HG03159 (cell line): Measurements from ENCODE around the gene L3MBTL4.

Experiments
- ATAC-seq: cut with Tn5 transposase; IDR thresholded peaks from one replicate; pipeline ENCODE4 v1.9.1; 2021; ENCODE audit warnings: mild to moderate bottlenecking, moderate library complexity; ENCODE audit not compliant: unreplicated experiment

The L3MBTL4 gene

DNA sequence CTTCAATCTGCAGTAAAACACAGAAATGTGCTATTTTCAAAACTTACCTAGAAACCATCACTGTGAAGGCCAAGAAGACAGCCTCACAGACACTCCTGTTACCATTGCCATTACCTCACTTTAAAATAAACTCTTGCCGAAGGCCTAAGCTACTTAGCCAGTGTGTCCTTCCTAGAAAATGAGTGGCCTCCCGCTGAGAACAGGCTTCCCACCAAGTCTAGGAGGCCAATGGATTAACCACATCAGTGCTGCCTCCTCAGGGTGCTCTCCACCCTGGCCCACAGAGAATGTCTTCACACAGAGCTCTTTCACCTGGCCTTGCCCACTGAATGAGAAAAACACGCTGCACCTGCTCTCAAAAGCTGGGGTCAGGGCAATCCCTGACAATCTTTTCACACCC lies 47.5 kb downstream of the L3MBTL4 start:
- ATAC-seq = no peak

- ATAC-seq = no peak
These were observed 47.9 kb downstream of the L3MBTL4 start for GRCh38 chr18:6366776-6367175.

GRCh38 chr18:6365385-6365784 lies 49.3 kb downstream of the L3MBTL4 start:
- ATAC-seq = no peak

DNA sequence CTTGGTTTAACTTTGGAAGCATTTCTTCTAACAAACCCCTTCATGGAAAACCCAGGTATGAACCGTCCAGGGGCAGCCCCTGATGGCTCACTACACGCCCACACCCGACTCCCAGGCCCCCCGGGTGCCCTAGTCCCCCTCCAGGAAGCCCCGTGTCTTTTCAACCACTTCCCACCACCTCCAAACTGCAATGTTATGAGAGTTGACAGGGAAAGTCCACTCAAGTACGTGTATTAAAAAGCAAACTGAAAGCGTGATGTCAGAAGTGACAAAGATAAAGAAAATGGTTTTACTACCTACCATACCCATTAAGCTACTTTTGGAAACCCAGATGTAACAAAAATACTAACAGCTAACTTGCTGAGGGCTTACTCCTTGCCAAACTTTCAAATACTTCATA lies 51.5 kb downstream of the L3MBTL4 start:
- ATAC-seq = peak; percentile 61

- ATAC-seq = no peak
These were observed 52.1 kb downstream of the L3MBTL4 start for GRCh38 chr18:6362559-6363129.

DNA sequence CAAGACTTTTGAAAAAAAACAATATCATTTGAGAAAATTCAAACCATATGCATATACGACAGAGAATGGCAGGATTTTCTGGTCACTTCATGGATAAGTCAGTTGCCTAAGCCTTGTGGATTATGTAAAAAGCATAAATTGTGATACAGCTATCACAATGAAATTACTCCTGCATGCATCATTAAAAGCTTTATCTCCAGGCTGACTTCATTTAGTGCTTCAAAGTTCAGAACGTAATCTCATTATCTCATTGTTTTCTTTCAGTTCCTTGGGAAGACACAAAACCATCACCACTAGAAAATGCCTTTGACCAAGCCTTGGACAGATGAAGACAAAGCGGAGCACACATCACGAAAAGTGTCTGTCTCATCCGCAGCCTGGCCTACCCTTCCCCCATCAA lies 57.0 kb downstream of the L3MBTL4 start:
- ATAC-seq = no peak

DNA sequence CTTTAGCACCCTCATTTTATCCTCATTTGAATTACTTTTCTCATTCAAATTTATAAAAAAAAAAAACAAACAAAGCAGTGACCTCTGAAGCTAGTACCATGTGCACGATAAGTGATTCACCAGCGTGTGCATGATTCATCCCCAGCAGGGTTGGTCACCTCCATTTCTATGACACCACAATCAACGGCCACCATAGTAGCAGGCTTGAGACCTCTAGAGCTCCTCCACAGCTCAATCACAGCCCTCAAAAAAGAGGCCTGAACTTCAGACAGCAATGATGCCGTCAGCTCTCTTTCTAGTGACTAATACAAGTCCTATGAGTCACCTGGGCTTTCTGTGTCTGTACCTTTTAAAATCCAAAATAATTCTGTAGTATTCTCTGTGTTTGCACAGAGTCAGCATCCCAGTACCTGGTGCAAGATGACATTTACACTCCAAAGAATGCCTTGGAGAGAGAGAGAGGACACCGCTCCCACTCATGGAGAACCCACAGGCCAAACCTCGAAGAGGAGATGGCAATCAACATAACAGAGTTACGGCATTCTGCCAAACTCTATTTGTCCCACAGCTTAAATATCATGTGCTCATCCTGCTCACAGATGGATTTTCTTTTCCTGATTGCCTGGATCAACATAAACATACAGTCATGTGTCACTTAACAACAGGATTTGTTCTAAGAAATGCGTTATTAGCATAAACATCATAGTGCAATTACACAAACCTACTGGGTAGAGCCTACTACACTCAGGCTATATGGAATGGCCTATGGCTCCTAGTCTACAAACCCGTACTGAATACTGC lies 58.7 kb downstream of the L3MBTL4 start:
- ATAC-seq = peak; percentile 48

DNA sequence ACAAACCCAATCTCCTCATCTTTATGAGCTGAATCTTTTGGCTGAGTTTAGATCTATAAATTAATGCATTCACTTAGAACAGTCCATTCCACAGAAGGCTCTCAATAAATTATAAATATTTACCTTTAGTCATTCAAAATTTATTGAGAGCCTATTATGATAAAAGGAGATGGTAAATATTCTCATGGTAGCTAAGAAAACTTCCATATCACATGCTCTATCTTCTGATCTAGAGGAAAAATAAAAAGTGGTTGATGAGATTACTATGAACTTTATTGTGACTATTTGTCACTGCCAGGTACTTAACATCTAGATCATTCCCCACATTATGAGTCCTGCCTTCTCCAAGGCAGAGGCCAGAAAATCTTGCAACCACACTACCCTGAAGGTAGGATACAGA lies 62.4 kb downstream of the L3MBTL4 start:
- no peak for ATAC-seq

- no peak for ATAC-seq
These were observed 71.7 kb downstream of the L3MBTL4 start for GRCh38 chr18:6342990-6343389.

GRCh38 chr18:6341709-6342108 lies 73.0 kb downstream of the L3MBTL4 start:
- ATAC-seq = no peak

GRCh38 chr18:6341303-6341702 lies 73.4 kb downstream of the L3MBTL4 start:
- ATAC-seq = no peak

- no peak for ATAC-seq
These were observed 74.6 kb downstream of the L3MBTL4 start for GRCh38 chr18:6340121-6340520.

GRCh38 chr18:6336239-6336638 lies 78.5 kb downstream of the L3MBTL4 start:
- no peak for ATAC-seq

GRCh38 chr18:6333981-6334380 lies 80.7 kb downstream of the L3MBTL4 start:
- no peak for ATAC-seq

- no peak for ATAC-seq
These were observed 82.8 kb downstream of the L3MBTL4 start for GRCh38 chr18:6331872-6332271.

- ATAC-seq = no peak
These were observed 83.9 kb downstream of the L3MBTL4 start for GRCh38 chr18:6330786-6331185.

DNA sequence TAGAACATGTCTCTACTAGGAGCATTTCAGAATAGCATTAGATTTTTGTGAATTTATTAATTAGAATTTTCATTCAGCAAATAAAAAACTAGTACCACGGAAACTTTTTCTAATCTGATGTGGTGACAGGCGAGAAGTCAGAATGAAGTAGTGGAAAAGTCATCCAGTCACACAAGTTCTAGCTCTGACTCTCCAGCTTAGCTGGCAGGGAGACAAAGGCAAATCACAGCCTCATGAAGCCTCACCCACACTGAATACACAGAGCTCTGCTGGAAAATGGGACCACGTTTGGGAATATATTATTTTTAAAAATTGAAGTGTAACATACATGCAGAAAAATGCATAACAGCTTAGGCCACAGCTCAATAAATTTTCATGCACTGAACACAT lies 86.1 kb downstream of the L3MBTL4 start:
- no peak for ATAC-seq

DNA sequence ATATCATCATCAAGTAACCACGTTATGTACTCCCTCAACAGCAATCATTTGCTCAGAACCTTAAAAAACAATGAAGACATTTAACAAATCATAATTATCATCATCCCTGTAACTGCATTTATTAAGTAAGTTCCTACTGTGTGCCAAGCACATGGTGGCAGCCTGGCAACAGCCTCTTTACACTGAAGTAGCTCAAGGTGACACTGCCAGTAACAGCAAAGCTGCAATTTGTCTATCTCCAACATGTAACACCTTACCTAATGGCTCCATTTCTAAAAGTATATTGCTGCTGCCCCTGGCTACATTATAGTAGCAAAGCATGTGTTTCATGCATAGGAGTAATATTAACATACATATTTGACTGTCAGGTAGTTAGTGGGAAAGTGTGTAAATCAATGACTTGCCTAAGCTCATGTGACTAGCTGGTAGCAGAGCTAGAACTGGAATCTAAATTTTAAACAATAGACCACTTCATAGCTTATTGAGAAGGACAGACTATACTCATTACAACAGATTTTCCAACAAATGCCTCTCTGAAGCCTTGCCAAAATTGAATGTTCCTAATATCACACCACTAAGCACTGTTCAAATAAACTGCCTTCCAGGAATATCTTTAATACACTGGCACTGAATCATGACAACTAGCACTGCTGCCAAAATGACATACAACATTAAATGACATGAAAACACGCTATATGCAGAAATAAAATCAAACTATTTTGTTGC lies 86.7 kb downstream of the L3MBTL4 start:
- ATAC-seq = no peak

DNA sequence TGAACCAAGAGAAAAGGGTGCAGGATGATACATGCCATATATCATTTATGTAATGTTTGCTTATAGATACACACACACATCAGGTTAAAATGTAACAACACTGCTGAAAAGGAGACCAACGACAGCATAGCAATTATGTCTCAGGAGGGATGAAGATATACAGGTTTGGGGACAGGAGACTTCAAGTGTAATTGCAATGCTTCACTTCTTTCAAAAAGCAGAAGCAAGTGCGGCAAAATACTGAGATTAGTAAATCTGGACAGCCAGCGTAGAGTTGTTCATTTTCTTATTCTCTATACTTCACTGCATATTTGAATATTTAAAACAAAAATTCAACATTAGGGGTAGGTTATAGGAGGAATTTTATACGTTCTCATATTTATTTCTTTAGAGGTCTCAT lies 87.2 kb downstream of the L3MBTL4 start:
- no peak for ATAC-seq

DNA sequence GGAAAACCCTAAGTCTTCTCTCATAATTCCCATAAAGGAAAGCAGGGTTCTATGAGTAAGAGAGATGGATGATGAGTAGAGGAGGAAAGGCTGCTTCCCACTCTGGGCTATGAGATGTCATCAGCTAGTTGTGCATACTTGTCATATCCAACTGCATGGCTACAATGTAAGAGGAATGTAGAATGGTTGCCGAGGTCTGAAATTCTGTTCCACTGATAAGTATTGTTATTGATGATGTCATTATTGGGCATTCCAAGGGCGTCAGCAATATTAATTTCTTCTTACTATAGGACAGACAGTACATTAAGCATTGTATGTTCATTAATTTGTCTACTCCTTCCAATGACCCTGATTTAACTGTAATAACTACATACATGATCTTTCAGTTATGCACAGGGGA lies 88.1 kb downstream of the L3MBTL4 start:
- ATAC-seq = no peak

GRCh38 chr18:6323319-6323889 lies 91.3 kb downstream of the L3MBTL4 start:
- ATAC-seq = no peak
